Osteoblast (primary cell): ENCODE data around the gene ANO10. TPM values are rescaled to one million over a fixed set of nuclear protein-coding genes. Genes with fewer than 3 reads are reported as not detected.
"Not testable (repeated sequence)": the region's sequence is repeated elsewhere in the genome, so short reads cannot be mapped to it uniquely, and the experiment has no call there.

Experiments used
- DNase-seq: peaks from one replicate; pipeline ENCODE4 v3.0.0; 2011; ENCODE audit warnings: low spot score, mixed read lengths; ENCODE audit not compliant: insufficient read length; ENCODE audit errors: missing footprints
- H2AFZ ChIP-seq: 2 replicates; pipeline ENCODE4 v1.6.0; 2011; ENCODE audit warnings: mild to moderate bottlenecking, low read length
- H3K27ac ChIP-seq: 2 replicates; pipeline ENCODE4 v1.5.1; 2011; ENCODE audit warnings: mild to moderate bottlenecking, low read depth, low read length, moderate library complexity
- H3K27me3 ChIP-seq: 2 replicates; pipeline ENCODE4 v1.6.0; 2012; ENCODE audit warnings: mild to moderate bottlenecking, control low read depth, inconsistent platforms, low read length, moderate library complexity; ENCODE audit not compliant: insufficient read depth
- H3K36me3 ChIP-seq: 2 replicates; pipeline ENCODE4 v1.5.1; 2011; ENCODE audit warnings: mild to moderate bottlenecking, low read length, control low read depth, moderate library complexity; ENCODE audit not compliant: insufficient read depth
- H3K4me1 ChIP-seq: 2 replicates; pipeline ENCODE4 v1.5.1; 2011; ENCODE audit warnings: mild to moderate bottlenecking, low read length, control low read depth, moderate library complexity; ENCODE audit not compliant: insufficient read depth
- H3K4me2 ChIP-seq: 2 replicates; pipeline ENCODE4 v1.6.0; 2011; ENCODE audit warnings: mild to moderate bottlenecking, low read length; ENCODE audit not compliant: insufficient read depth
- H3K4me3 ChIP-seq: fragments of 200-600 bp; sonication (generic); 3 replicates; pipeline ENCODE4 v1.5.1; 2012; ENCODE audit warnings: mild to moderate bottlenecking, low read length, inconsistent platforms; ENCODE audit not compliant: insufficient read depth
- H3K79me2 ChIP-seq: 2 replicates; pipeline ENCODE4 v1.6.0; 2012; ENCODE audit warnings: mild to moderate bottlenecking, low read length, control low read depth, inconsistent platforms; ENCODE audit not compliant: insufficient read depth
- H3K9me3 ChIP-seq: 2 replicates; pipeline ENCODE4 v1.5.1; 2011; ENCODE audit warnings: low read depth, low read length, control low read depth
- H4K20me1 ChIP-seq: 2 replicates; pipeline ENCODE4 v1.6.0; 2012; ENCODE audit warnings: mild to moderate bottlenecking, low read length, control low read depth; ENCODE audit not compliant: insufficient read depth
- CTCF ChIP-seq: IDR thresholded peaks from 2 replicates; pipeline ENCODE4 v1.5.1; 2011; ENCODE audit warnings: mild to moderate bottlenecking, low read depth, low read length, moderate library complexity; ENCODE audit errors: extremely low read depth
- total RNA-seq: library from RNA; depleted of rRNA; stranded (reverse); fragments of >200 nt; gene quantifications from 2 replicates; pipeline ENCODE4 v1.2.3, GENCODE V29; 2012

The ANO10 gene
- total RNA-seq, 1 donor = 55.7 TPM

- no peak for DNase-seq
- H3K36me3 ChIP-seq = no peaks in the 10 kb centered on the region
Observed at GRCh38 chr3:43461345-43461744, 160.5 kb downstream of the ANO10 start.

GRCh38 chr3:43457038-43457437 lies 164.8 kb downstream of the ANO10 start:
- H4K20me1 ChIP-seq, H3K4me1 ChIP-seq, H3K9me3 ChIP-seq, H3K4me3 ChIP-seq, H2AFZ ChIP-seq, DNase-seq, H3K4me2 ChIP-seq, H3K27ac ChIP-seq, H3K27me3 ChIP-seq, H3K36me3 ChIP-seq, H3K79me2 ChIP-seq: not testable (repeated sequence)

More at GRCh38 chr3:43461345-43461744, 160.5 kb downstream of the ANO10 start:
- TF ChIP-seq CTCF = no peak
- H3K4me2 ChIP-seq = no peak overlapping the region
- no peaks in the 10 kb centered on the region for H3K4me1 ChIP-seq
- no peak overlapping the region for H3K4me3 ChIP-seq
- no peak overlapping the region for H2AFZ ChIP-seq
- H3K9me3 ChIP-seq = no peaks in the 10 kb centered on the region
- H4K20me1 ChIP-seq = no peaks in the 10 kb centered on the region
- H3K27me3 ChIP-seq = no peaks in the 10 kb centered on the region
- H3K79me2 ChIP-seq = no peaks in the 10 kb centered on the region
- H3K27ac ChIP-seq = no peak overlapping the region

GRCh38 chr3:43455233-43455632 lies 166.6 kb downstream of the ANO10 start:
- no peak for TF ChIP-seq CTCF
- DNase-seq = no peak
- Histone ChIP-seq H3K4me1 (peaks cover 8% of the 10 kb centered on the region), H2AFZ (no peak overlapping the region), H3K79me2 (no peaks in the 10 kb centered on the region), H3K27me3 (no peaks in the 10 kb centered on the region), H4K20me1 (peaks cover 2% of the 10 kb centered on the region), H3K4me2 (no peak overlapping the region), H3K9me3 (no peaks in the 10 kb centered on the region), H3K36me3 (no peaks in the 10 kb centered on the region), H3K27ac (no peak overlapping the region), H3K4me3 (no peak overlapping the region)

- no peaks in the 10 kb centered on the region for H3K79me2 ChIP-seq
- H2AFZ ChIP-seq = no peak overlapping the region
- H3K27ac ChIP-seq = no peak overlapping the region
- peaks cover 2% of the 10 kb centered on the region for H4K20me1 ChIP-seq
- H3K27me3 ChIP-seq = no peaks in the 10 kb centered on the region
- peaks cover 8% of the 10 kb centered on the region for H3K4me1 ChIP-seq
- no peak for TF ChIP-seq CTCF
- H3K4me3 ChIP-seq = no peak overlapping the region
- no peaks in the 10 kb centered on the region for H3K36me3 ChIP-seq
- DNase-seq = no peak
- H3K4me2 ChIP-seq = no peak overlapping the region
- H3K9me3 ChIP-seq = no peaks in the 10 kb centered on the region
Observed at GRCh38 chr3:43453981-43454380, 167.8 kb downstream of the ANO10 start.
